HG03558 (cell line): Measurements from ENCODE around the gene RALGDS.
A peak's percentile ranks its signal among the peaks of the same experiment; 100 is the strongest.
"Not testable (repeated sequence)": the region's sequence is repeated elsewhere in the genome, so short reads cannot be mapped to it uniquely, and the experiment has no call there.

ENCODE experiments used
- ATAC-seq: cut with Tn5 transposase; IDR thresholded peaks from one replicate; pipeline ENCODE4 v1.9.1; 2021; ENCODE audit warnings: moderate number of reproducible peaks; ENCODE audit not compliant: unreplicated experiment; ENCODE audit errors: extremely low read depth

Gene RALGDS

GRCh38 chr9:133121198-133121914, at the start of gene RALGDS:
Gene RALGDS, minus strand, starts transcription at chr9:133121240. Its CDS starts 86 bp downstream, at chr9:133121154.
- ATAC-seq: peak; percentile 31

- no peak for ATAC-seq
These were observed 49.7 kb upstream of the RALGDS start for GRCh38 chr9:133170716-133171115.

- not testable (repeated sequence) for ATAC-seq
These were observed 48.6 kb upstream of the RALGDS start for GRCh38 chr9:133169687-133170086.

GRCh38 chr9:133169102-133169501, 48.1 kb upstream of the RALGDS start:
- no peak for ATAC-seq

DNA sequence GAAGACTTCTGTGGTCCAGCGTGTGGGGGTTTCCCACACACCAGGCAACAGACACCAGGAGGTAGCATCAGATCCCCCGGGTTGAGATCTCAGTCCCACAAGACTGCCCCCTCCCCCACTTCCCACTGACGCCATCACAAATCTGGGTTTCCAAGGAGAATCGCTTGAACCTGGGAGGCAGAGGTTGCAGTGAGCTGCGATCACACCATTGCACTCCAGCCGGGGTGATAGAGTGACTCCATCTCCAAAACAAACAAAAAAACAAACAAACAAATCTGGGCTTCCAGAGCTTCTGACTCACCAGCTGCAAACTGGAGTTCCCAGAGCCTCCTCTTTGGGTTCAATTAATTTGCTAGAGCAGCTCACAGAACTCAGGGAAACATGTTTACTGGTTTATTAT, 47.4 kb upstream of the RALGDS start:
- ATAC-seq: no peak

DNA sequence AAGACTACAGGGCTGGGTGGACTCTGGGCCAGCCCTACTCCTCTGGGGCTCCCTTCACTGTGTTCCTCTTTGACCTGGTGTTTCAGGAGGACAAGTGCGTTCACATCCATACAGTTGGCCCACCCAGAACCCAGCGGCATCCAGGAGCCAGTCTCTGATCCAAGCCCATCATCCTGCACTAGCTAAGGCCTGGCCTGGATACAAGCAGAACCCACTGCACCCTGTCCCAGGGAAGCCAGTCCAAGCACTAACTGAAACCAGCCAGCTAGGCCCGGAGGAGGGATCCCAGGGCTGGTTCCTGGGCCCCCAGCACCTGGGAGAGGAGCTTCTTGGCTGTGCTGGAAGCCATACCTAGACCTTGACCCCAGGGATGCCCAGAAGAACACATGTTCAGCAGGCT, 46.7 kb upstream of the RALGDS start:
- no peak for ATAC-seq

GRCh38 chr9:133167096-133167730, 46.2 kb upstream of the RALGDS start:
- ATAC-seq: no peak

- no peak for ATAC-seq
These were observed 45.4 kb upstream of the RALGDS start for GRCh38 chr9:133166392-133166791.

GRCh38 chr9:133165452-133165730, 44.4 kb upstream of the RALGDS start:
- ATAC-seq: no peak

DNA sequence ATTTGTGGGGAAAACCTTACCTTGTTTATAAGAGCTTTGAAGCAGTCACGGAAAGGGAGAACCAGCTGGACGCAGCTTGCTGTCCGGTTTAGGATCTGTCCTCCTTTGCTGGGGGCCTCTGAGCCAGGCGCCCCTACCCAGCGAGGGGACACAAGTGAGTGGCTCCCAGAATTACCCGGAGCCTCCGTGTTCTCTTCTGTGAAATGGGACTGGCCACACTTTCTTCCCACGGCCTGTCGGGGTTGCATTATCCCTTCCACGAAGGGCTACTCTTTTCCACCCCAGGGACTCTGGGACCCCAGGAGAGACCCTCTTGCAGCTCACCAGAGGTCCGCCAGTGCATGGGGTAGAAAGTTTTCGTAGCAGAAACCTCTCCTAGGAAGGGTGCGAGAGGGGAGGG, 43.2 kb upstream of the RALGDS start:
- no peak for ATAC-seq

GRCh38 chr9:133163504-133164172, 42.6 kb upstream of the RALGDS start, which contains the start of gene GBGT1:
Gene GBGT1, minus strand, starts transcription at chr9:133163914. Its CDS starts 1,502 bp downstream, at chr9:133162412.
- ATAC-seq: no peak

GRCh38 chr9:133162861-133163503, 41.9 kb upstream of the RALGDS start:
- ATAC-seq: no peak

GRCh38 chr9:133161547-133161950, 40.5 kb upstream of the RALGDS start:
- no peak for ATAC-seq

- ATAC-seq: no peak
These were observed 39.9 kb upstream of the RALGDS start for GRCh38 chr9:133160742-133161546.

GRCh38 chr9:133158695-133159094, 37.7 kb upstream of the RALGDS start:
- no peak for ATAC-seq

- ATAC-seq: no peak
These were observed 34.1 kb upstream of the RALGDS start for GRCh38 chr9:133155156-133155555.

DNA sequence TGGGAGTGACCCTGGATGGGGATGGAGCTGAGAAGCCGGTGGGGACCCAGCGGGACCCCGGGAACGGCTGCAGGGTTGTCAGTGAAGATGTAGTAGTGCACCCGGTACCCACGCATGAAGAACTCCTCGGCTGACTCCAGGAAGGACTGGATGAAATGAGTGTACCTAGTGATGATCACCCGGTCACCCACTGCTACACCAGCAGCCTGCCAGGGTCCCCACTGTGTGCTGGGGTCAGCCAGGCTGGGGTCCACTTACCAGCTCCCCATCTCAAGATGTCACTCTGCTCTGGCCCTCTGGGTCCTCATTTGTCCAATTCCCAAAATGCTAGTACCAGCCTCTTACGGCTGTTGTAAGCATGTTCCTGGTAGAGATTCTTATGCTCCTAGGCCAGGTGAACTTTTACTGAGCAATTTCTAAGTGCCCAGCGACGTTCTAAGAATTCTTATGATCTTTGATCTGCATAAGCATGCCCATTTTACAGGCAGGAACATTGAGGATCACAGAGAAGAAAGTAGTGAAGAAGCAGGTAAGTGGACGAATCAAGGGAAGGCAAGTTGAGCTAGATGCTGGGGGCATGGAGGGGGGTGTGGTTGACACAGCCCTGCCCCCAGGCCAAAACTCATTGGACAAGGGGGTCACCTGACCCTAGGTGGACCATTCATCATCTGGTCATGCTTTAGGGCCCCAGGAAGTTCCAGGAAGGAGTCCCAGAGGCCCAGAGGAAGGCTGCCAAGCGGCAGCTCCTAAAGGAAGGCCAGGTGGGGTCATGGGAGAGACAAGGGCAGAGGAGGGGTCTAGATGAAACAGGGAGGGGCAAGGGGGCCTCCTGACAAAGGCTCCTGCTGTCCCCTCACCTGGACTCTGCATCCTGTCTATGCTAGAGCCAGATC, 33.3 kb upstream of the RALGDS start:
- no peak for ATAC-seq

DNA sequence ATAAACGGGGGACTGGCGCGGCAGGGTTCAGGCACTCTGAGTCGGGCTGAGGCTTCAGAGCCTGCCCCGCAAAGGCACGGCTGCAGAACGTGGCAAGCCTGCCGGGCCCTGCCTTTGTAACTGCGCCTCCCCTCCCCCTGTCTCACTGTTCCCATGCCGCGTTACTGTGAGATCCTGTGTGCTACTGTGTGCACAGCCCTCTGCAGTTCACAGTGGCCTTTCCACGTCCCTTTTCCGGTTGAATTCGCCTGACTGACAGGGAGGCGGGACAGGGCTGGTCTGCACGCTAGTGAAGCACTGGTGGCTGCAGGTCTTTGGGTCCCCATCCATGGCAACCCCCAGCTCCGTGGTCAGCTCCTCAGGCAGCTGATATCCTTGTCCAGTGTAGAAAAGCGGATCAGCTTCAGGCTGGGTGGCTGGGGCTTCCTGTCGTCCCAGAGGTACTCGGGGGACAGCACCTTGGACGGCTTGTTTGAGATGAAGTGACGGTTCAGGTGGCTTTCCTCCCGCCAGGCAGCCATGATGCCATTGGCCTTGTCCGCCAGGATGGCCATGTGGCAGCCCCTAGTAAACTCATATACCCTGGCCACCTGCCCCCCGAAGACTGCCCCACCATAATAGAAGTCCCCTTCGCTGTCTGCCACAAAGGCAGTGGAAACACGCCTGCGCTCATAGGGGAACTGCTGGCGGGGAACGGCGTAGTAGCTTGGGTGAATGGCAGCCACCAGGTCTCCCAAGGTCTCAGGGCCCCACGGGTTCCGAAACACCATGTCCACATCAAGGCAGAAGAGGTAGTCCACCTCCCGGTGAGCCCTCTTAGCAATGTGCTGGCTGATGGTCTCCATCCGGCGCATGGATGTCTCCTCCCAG, 32.4 kb upstream of the RALGDS start:
- ATAC-seq: no peak
